ENCODE data around the gene ALPL.

GRCh38 chr1:21491488-21492355, 17.5 kb upstream of the ALPL start:
- TF ChIP-seq, protein P1, sequence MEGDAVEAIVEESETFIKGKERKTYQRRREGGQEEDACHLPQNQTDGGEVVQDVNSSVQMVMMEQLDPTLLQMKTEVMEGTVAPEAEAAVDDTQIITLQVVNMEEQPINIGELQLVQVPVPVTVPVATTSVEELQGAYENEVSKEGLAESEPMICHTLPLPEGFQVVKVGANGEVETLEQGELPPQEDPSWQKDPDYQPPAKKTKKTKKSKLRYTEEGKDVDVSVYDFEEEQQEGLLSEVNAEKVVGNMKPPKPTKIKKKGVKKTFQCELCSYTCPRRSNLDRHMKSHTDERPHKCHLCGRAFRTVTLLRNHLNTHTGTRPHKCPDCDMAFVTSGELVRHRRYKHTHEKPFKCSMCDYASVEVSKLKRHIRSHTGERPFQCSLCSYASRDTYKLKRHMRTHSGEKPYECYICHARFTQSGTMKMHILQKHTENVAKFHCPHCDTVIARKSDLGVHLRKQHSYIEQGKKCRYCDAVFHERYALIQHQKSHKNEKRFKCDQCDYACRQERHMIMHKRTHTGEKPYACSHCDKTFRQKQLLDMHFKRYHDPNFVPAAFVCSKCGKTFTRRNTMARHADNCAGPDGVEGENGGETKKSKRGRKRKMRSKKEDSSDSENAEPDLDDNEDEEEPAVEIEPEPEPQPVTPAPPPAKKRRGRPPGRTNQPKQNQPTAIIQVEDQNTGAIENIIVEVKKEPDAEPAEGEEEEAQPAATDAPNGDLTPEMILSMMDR (IDR thresholded peaks at IDR 0.05), result no peak
- TF ChIP-seq POLR2A (IDR thresholded peaks at IDR 0.05), result no peak

Data from uterus (tissue), 2 donors.